Activated CD8-positive, alpha-beta memory T cell treated with anti-CD3 and anti-CD28 coated beads for 4 hours (primary cell): ENCODE results near the gene TMC4.
"Not testable (repeated sequence)": the region's sequence is repeated elsewhere in the genome, so short reads cannot be mapped to it uniquely, and the experiment has no call there.

Experiments
- DNase-seq, 2 donors: peaks; one replicate each; pipeline ENCODE4 v3.0.0-alpha.2; 2020; ENCODE audit warnings: low read depth in 2 of 2

TMC4 gene

DNA sequence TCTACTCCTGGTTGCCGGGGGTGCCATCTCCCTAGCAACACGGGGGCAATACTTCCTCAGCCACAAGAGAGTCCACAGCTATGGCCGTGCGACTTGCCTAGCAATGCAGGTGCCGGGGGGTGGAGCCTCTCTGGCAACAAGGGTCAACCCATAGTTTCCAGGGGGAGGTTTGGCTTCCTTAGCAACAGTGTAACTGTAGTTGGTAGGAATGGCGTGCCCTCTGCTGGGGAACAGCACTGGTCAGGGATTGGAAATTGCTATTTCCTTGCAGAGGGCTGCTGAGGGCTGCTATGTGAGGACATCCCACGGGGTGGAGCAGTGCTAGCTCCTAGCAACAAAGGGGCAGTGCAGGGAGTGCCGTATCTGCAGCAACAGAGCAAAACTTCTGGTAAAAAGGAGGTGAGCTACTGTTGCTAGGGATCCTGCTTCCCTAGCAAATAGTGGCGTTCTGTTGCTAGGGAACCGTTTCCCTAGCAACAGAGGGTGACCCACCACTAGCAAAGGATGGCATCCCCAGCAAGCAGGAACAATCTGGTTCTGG is 7.0 kb upstream of the TMC4 start:
- no peak for DNase-seq

DNA sequence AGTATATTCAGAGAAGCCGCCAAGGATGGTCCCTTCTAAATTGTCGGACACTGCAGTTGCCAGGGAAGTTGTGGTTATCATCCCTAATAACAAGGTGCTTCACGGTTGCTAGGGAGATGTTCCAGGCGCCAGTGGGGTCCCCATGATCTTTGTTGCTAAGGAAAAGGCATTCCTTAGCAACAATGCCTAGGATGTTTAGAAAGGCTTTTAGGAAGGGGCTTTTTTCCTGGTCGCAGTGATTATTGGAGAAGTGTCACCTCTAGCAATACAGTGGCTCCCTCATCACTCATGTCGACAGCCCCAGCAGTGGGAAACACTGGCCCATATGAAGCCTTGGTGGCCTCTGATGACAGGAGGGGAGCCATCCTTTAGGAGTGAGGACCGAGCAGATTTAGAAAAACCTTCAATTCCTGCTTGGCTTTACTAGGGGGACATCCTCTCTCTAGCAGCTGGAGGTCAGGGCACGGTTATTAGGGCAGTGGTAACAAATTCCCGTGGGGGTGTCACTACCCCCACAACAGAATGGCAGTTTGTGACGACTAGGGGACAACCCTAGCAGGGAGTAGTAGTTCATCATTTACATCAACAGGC is 6.4 kb upstream of the TMC4 start:
- DNase-seq, result no peak

DNA sequence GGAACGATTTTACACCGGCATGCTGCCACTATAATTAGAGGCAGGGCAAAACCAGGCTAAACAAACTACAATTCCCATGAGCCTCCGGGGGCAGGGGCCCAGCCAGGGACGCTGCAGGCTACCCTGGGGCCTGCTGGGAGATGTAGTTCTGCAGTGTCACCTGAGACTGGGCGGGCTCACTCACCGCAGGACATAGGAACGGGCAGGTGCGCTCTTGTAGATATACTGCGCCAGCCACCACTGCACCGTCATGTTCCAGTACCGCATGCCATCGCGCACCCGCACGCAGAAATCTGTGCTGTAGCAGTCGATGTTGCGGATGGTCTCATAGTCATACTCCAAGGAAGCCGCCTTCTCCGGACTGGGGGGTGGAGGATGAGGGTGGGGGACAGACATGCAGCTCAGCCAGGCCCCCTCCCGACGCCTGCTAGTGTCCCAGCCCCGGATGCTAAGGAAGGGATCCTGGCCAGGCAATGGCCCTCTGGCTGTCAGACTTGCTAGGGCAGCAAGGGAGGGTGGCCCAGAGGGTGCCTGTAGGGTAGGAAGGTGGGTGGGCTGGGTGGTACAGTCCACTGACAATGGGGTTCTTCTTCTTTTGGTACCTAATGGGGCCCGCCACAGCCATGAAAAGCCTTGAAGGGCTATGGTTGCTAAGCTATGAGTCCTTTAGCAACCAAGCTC is 5.8 kb upstream of the TMC4 start:
- DNase-seq, result no peak

DNA sequence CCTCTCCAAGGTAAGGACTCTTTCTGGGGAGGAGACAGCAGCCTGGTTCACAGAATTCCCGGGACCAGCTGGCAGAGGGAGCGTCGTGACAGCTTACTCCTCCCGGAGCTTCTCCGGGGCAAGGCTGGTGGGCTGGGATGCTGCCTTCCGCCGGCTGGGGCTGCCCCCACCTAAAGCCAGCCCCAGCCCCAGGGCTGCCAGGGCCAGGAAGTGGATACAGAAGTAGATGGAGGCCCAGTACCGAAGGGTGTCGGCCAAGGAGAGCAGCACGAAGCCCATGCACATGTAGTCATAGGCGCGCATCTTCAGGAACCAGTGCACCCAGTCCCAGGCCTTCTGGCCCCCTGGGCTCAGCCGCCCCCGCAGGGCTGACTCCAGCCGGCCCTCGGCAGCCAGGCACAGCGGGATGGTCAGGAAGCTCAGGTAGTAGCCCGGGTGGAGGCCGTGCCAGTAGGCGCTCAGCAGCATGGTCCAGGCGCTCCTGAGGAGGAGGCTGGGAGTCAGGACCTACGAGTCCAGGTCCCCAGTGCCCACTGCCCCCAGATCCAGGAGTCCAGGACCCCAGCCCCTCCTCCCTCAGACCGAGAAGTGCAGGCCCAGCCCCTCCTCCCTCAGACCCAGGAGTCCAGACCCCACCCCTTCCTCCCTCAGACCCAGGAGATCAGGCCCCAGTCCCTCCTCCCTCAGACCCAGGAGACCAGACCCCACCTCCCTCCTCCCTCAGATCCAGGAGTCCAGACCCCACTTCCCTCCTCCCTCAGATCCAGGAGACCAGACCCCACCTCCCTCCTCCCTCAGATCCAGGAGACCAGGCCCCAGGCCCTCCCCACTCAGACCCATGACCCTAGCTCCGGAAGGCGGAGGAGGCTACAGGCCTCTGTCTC is 1.2 kb upstream of the TMC4 start:
- no peak for DNase-seq

DNA sequence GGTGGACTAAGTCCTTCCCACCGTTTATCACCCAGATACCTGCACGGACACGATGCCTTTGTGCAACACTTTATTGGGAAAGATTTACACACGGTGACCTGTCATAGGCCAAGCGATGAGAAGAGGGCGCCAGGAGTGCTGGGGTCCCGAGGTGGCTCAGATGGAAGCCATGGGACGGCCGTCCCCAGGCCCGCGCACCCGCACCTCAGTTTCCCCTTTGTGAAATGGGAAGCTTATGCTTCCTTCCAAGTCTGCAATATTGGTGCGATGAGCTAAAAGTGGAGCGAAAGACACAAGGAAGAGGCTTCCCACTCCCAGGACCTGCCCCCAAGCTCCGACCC is 369 bp upstream of the TMC4 start:
- no peak for DNase-seq

DNA sequence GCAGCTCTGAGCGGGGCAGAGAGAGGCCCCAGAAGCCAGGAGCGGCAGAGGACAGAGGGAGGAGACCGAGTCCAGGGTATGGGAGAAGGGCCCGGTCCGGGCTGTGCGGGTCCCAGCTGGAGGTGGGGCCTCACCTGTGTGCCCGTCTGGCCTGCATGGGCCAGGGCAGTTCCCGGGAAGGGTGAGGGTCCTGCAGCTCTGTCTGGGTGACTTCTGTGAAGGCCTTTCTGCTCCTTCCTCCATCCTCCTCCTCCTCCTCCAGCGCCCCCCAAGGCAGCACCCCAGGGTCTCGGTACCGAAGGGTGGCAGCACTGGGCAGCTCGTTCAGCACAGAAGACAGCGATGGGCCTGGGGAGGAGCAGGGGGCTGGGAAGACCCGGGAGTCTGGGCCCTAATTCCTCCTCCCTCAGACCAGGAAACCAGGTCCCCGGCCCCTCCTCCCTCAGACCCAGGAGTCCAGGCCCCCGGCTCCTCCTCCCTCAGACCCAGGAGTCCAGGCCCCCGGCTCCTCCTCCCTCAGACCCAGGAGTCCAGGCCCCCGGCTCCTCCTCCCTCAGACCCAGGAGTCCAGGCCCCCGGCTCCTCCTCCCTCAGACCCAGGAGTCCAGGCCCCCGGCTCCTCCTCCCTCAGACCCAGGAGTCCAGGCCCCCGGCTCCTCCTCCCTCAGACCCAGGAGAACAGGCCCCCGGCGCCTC is 1.1 kb downstream of the TMC4 start:
- DNase-seq, result not testable (repeated sequence)

DNA sequence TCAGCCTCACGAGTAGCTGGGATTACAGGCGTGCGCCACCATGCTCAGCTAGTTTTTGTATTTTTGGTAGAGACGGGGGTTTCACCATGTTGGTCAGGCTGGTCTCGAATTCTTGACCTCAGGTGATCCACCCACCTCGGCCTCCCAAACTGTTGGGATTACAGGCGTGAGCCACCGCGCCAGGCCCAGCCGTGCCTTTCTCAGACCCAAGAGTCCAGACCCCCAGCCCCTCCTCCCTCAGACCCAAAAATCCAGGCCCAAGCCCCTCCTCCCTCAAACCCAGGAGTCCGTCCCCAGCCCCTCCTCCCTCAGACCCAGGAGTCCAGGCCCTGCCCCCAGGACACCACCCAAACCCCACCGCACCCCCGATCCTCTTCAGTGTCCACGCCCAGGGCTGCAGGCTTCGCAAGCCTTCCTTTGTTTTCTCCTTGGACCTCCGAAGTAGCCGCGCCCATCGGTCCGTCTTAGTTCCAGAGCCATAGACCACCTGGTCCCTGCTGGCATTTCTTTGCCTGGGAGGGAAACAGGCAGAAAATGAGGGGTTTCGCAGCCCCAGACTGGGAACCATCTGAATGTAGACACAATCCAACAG is 3.7 kb downstream of the TMC4 start:
- DNase-seq, result no peak

DNA sequence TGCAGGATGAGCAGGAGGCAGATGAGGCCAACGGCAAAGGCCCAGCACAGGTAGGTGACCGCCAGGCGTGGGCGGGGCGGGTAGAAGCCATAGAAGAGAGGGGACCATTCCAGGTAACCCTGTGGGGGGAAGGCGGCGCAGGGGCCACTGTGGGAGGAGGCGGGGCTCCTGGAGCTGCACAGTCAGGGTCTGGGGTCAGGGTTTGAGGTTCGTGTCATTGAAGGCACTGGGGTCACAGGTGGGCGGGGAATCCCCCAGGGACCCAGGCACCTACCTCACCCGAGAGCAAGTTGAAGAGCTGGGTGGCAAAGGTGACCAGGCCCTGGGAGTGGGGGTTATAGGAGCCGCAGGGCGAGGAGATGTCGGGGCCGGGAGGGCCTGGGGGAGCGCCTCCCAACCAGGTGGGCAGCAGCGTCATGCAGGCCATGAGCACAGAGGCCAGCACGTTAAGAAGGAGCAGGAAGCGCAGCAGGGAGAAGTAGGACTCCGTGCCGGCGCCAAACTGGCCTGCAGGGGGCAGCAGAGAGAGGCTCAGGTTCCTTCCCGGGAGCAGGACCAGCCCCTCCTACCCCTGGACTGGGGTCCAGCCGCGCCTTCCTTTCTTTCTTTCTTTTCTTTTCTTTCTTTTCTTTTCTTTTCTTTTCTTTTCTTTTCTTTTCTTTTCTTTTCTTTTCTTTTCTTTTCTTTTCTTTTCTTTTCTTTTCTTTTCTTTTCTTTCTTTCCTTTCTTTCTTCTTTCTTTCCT is 4.6 kb downstream of the TMC4 start:
- peak; percentile 76 to 85 for DNase-seq

DNA sequence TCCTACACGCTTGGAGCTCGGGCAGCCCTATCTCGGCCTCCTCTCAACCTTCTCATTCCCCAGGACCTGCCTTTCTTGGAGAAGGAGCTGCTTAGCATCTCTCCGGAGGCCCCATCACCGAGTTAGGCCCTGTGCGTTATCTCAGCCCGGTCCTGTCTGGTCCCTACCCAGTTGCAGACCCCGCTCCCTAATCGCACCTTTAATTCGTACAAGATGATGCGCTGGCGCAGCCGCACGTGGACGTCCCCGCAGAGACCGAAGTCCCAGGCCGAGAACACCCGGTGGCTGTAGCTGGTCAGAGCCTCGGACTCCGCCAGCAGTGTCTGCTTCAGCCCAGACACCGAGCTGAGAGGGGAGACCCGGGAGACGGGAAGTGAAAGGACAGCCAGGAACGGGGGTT is 7.7 kb downstream of the TMC4 start:
- no peak for DNase-seq

DNA sequence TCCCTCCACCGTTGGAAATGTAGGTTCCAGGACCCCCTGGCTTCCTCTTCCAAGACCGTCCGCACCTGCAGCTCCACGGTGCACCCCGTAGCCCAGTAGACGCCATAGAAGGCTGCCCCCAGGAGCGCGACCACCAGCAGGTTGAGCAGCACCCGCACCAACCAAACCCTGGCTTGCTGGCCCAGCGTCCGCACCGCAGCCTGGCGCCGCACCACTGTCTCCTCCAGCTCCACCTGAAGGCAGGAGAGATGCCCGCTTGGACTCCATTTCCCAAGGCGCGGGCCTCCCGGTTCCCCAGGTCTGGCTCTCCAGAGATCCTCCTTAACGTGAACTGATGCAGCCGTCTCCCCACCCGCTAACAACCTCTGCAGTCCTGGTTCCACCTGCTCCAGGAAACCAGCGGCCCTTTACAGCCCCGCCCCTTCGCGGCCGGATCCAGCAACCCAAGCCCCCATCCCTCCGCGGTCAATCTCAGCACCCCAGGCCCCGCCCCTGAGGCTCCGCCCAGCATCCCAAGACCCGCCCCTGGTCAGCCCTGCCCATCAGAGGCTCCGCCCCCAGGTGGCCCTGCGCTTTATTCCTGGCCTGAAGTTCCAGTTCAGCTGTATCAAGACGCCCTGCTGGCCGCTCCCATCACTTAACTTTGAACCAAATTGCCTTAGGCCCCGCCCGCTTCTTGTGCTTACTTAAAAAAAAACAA is 8.4 kb downstream of the TMC4 start:
- peak in 1 of 2 donors; percentile 28 for DNase-seq

DNA sequence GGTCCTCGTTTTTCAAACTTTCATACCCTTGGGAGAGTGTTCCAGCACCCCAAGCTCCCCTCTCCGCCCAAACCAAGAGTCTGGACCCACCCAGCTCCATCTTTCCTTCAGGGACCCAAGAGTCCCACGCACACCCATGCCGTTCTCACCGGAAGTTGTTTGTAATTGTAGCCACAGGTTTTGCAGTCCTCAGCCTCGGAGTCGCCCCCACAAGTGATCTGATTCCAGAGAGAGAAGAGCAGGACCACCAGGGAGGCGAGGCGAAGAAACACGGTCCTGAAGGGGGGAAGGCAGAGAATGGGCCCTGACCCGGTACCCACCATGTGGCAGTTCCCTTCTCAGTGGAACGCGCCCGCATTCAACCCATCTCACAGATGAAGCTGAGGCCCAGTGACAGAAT is 10.1 kb downstream of the TMC4 start:
- no peak for DNase-seq

DNA sequence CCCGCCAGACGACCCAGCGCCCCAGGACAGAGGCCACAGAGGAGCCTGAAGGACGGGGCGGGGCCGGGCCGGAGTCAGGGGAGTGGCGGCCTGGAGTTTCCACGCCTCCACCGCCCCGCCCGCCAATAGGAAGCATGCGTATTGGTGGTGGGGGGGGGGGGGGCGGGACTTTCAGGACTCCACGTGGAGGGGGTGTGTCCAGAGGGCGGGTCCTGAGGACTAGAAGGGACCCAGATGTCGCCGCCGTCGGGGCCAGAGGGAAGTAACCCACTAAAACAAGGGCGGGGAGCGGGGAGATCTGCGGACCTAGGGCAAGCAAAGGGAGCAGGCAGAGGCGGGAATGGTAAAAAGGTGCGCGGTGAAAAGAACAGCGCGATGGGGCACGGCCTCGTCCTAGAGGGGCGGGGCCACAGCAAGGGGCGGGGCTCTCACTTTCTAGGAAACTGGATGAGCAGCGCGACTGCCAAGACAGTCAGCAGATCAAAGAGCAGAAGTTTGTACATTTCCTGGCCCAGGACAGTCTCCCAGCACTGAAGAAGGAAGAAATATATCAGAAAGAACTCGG is 10.6 kb downstream of the TMC4 start:
- DNase-seq, result peak; percentile 47 to 61

DNA sequence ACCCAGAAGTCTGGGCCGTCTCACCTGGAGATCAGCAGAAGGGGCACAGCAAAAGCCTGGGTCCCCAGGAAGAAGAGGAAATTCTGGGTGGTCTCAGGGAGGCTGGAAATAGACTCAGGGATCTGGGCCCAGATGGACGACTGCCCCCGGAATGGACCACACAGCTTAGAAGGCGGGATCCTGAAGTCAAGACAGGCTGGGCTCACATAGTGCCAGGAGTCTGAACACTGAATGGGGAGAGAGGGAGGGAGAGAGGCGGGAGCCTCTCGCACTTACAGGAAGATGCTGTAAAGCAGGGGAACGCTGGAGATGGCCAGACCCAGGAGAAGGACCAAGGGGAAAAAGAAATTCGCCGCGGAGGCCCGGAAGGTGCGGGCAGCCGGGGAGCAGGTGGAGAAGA is 12.1 kb downstream of the TMC4 start:
- no peak for DNase-seq

DNA sequence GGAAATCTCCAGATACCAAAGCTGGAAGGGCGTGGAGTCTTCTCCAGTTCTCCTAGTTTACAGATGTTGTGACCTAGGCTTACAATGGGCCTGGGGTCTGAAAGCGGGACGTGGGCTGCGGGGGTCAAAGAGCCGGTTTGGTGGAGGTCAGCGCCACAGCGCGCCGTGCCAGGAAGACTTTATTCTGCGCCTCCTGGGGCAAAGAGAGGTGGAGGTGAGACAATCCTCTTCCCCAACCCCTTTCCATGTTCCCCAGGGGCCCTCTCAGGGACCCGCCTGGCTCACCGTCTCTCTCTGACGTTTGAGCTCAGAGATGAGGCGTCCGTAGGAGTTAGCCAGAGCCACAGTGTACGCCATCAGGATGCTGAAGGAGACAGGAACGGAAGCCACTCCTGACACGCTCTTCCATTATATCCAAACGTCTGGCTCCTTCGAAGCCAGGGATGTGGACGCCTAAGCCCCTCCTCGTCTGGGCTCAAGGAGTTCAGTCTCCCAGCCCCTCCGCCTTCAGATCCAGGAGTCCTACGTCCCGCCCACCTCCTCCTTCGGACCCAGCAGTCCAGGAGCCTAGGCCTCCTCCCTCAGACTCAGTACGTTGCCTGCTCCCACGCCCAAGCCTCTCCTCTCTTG is 12.7 kb downstream of the TMC4 start:
- no peak for DNase-seq

DNA sequence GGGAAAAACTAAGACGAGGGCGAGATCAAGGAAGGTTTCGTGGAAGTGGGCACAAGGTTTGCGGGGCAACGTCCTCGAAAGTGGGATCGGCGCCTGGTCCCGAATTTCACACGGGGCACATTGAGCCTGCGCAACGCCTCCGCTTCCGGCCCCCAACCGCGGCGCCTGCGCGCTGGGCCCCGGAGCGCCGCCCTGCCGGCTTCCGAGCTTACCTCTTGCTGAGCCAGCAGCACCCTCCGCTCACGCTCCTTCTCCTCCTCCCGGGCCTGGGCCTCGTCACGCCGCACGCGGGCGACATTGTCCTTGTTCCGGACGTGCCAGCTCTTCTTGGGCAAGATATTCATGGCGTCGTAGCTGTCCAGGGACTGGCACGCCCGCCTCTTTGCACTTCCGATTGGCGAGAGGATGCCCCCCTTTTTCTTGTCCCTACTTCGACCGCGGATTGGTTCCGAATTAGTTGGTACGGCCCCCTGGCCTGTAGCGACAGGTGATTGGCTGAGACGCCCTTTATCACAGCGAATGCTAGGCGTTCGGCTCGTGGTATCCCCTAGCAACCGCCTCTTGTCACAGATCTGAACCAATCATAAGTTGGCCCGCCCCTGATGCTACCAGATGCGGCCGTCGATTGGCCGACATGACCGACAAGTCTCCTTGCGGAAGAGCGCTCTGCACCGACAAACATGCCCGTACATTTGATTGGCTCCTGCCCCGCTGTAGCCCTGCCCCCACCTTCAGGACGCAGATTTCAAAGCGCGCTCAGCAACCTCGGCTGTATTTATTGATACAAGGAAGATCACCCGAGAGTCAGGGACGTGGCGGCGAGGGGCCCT is 13.4 kb downstream of the TMC4 start, which contains the start of gene LENG1:
Gene LENG1 (minus strand): TSS at position 370 of the 830 bp plus-strand sequence. CDS start 26 bp downstream, at position 344.
- DNase-seq, result peak; percentile 95 to 99

DNA sequence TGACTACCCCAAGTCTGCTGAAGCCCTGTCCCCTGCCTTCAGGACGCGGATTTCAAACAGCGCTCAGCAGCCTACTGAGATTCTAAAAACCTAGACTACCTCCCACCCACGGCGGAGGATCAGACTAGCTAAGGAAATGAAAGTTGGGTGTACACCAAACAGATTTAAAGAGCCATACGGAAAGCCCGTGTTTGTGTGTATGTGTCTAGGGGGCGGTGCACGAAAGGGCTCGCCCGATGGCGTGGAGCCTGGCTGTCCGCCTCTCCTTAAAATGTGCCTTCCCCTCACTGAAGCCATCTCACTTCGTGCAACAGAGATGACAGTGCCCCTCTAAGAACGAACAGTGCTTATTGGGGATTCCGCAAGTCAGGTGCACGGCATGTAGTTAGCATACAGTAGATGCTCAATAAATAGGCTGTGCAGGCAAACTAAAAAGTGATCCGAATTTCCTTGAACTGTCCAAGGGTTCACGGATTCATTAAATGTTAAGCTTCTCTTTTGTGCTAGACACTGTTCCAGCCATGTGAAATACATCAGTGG is 14.1 kb downstream of the TMC4 start:
- no peak for DNase-seq

DNA sequence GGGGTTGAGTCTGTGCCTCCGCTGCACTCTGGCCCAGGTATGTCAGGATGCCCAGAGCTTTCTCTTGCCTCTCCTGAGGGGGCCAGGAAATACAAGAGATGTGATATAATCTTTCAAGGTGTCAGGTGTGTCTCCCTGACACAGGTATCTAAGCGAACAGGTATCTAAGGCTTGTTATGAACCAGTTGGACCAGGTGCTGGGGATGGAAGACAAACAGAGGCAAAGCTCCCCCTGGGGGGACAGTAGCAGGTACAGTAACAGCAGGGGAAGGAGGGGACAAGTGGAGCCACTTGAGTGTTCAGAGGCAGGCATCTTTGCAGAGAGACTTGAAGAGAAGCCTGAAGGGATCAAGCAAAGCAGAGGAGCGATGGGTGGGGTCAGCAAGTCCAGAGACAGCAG is 16.0 kb downstream of the TMC4 start:
- DNase-seq, result no peak

DNA sequence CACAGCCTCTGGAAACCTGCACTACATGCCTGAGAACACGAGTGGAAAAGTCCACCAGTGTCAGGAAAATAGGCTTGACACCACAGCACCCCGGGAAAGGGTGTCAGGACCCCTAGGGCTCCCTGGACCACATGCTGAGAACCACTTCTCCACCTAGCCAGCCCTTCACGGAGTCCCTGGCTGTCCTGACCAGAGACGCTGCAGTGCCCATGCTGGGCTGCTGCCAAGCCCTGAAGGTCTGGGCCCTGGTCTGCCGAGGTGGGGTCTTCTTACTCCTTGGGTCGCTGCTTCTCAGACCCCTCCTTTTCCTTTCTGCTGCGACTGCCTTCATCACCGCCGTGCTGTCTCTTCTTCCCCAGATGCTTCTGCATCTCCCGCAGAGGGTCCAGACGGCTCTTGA is 16.5 kb downstream of the TMC4 start:
- DNase-seq, result no peak
